Heart right ventricle (tissue), 16 donors: Measurements from ENCODE around the gene CIROP. TPM values are rescaled to one million over a fixed set of nuclear protein-coding genes. Genes with fewer than 3 reads are reported as not detected.

Experiments
- ATAC-seq, 8 donors: fragments of 200-7000 bp; cut with Tn5 transposase; one replicate each; pipeline ENCODE4 v1.9.1; 2020; ENCODE audit warnings: mild to moderate bottlenecking in 8 of 8, moderate library complexity in 8 of 8, moderate number of reproducible peaks in 1 of 8
- DNase-seq, 2 donors: peaks; one replicate each; pipeline ENCODE4 v3.0.0-alpha.2; 2020
- H3K27ac ChIP-seq, 10 donors: fragments of 200-600 bp; sonication (generic) in 2 of 10; one replicate each; pipeline versions ENCODE4 v1.5.0 to v1.8.0; 2020 to 2022; ENCODE audit warnings: mild to moderate bottlenecking in 3 of 10
- H3K27me3 ChIP-seq, 7 donors: fragments of 200-600 bp; one replicate each; pipeline ENCODE4 v1.8.0; 2021 to 2022; ENCODE audit warnings: mild to moderate bottlenecking in 2 of 7
- H3K36me3 ChIP-seq, 9 donors: fragments of 200-600 bp; sonication (generic) in 1 of 9; one replicate each; pipeline versions ENCODE4 v1.5.0 to v1.8.0; 2020 to 2022; ENCODE audit warnings: mild to moderate bottlenecking in 2 of 9
- H3K4me1 ChIP-seq, 9 donors: fragments of 200-600 bp; sonication (generic) in 1 of 9; one replicate each; pipeline versions ENCODE4 v1.5.0 to v1.8.0; 2020 to 2022; ENCODE audit warnings: mild to moderate bottlenecking in 4 of 9
- H3K4me3 ChIP-seq, 10 donors: fragments of 200-600 bp; sonication (generic) in 2 of 10; one replicate each; pipeline versions ENCODE4 v1.5.0 to v1.8.0; 2020 to 2022; ENCODE audit warnings: mild to moderate bottlenecking in 7 of 10, moderate library complexity in 2 of 10
- H3K9me3 ChIP-seq, 11 donors: fragments of 200-600 bp in 10 of 11; sonication (generic) in 2 of 11; one replicate each; pipeline versions ENCODE4 v1.5.0 to v1.8.0; 2013 to 2022; ENCODE audit warnings: mild to moderate bottlenecking in 2 of 11, control low read depth in 1 of 11, moderate library complexity in 1 of 11
- CTCF ChIP-seq, 9 donors: fragments of 200-600 bp; sonication (generic) in 2 of 9; IDR thresholded peaks; one replicate each; pipeline versions ENCODE4 v1.5.0 to v1.8.0; 2021 to 2022; ENCODE audit warnings: antibody characterized with exemption in 9 of 9, mild to moderate bottlenecking in 5 of 9, moderate library complexity in 1 of 9
- WGBS, 2 donors: extraction: QIAGEN DNeasy Blood & Tissue Kit; methylation state at CpG; one replicate each; pipeline ENCODE4 v1.1.7; 2013; ENCODE audit warnings: inconsistent platforms in 1 of 2; 5-methylcytosine and 5-hydroxymethylcytosine counted together
- intact Hi-C, 10 donors: fragments of 100-400 bp; cut with DNase I; formaldehyde crosslinking; loops; one replicate each; pipeline versions ENCODE4 v1.11.1 to v1.14.2; 2022
- polyA plus RNA-seq, 2 donors: library from polyadenylated mRNA; stranded (reverse); fragments of 200-250 nt; gene quantifications; one replicate each; pipeline ENCODE4 v1.2.3, GENCODE V29; 2013
- total RNA-seq, 10 donors: library from RNA; stranded (reverse); fragmentation: NEBNext Ultra II Directional in 3 of 10; extraction: Animal tissue kit (Norgen Biotek cat#: 25700) in 3 of 10; gene quantifications; one replicate each; pipeline versions ENCODE4 v1.2.1 to v1.2.4, GENCODE V29; 2021 to 2023
- donor health status: Arrhythmogenic right ventricular cardiomyopathy.
- donor health status: ischemic (EF 13 %, LVEDD 7.1; RV severe dilation, severe dysfunction).
- donor health status: healthy with polysubstance abuse.
- donor health status: DM: no; HTN: yes; CAD: no.
- donor health status: DM: no; HTN: no; CAD: no.
- donor health status: ischemic (EF 25% LVEDD 6.9; RV normal size, moderate dysfunction).
- donor health status: ischemic (EF 25% LVEDD 5.7; RV mildly dilated, moderate dysfunction).
- donor health status: healthy.
- donor health status: DM: yes; HTN: yes; CAD: no.
- donor health status: Ischemic cardiomyopathy.
- donor health status: ischemic (EF 35%, LVEDD 5.7; RV mildly dilated, moderate dysfunction).
- donor health status: nonischemic (EF 11% LVEDD 7.7; RV severe dilation, severe dysfunction).
- donor health status: DM: yes; HTN: yes; CAD: no.
- donor health status: PGD.
- donor health status: ischemic (EF 29% LVEDD 5.4; RV normal size, mild dysfunction).
- donor health status: nonischemic (EF 23%, LVEDD 6.1; RV moderate dilation, normal function).

Gene CIROP
- total and polyA plus RNA-seq, 12 donors, result not detected

- no peak overlapping the region for H3K4me3 ChIP-seq
- no peaks in the 10 kb centered on the region for H3K9me3 ChIP-seq
- peaks cover 0 to 33% (median 16%) of the 10 kb centered on the region in 9 donors for H3K36me3 ChIP-seq
- no peak overlapping the region for H3K27ac ChIP-seq
- WGBS, 2 donors, result 77 to 80% methylated on average over 7 of the region's 7 CpGs
- H3K27me3 ChIP-seq, result no peaks in the 10 kb centered on the region
- no peak for DNase-seq
- intact Hi-C loops, result loop anchor here in 1 of 10 donors (5.0 kb wide), 1 partner anchor 850 kb away; no protein-coding TSS in a partner anchor
- ATAC-seq, result no peak
- peaks cover 8 to 49% (median 38%) of the 10 kb centered on the region in 9 donors for H3K4me1 ChIP-seq
- TF ChIP-seq CTCF (IDR thresholded peaks at IDR 0.05), result no peak
These were observed 7.0 kb downstream of the CIROP start for GRCh38 chr14:23097786-23098185.

- peak; percentile 34 to 100 for DNase-seq
- WGBS, 2 donors, result 0% methylated on average over 46 of the region's 46 CpGs
- no peak for TF ChIP-seq CTCF (IDR thresholded peaks at IDR 0.05)
These were observed 9.3 kb downstream of the CIROP start, which contains the start of gene C14orf119 for GRCh38 chr14:23095196-23096108. TSS of gene C14orf119 (plus strand) at chr14:23095505. CDS start at chr14:23097659, 2,154 bp downstream.

GRCh38 chr14:23094666-23095195 is 10.1 kb downstream of the CIROP start, which contains the start of gene ACIN1:
TSS of gene ACIN1 (minus strand) at chr14:23095136. CDS start at chr14:23095112, 24 bp downstream.
- H3K27ac ChIP-seq, result peak within 1 kb of the TSS; percentile 92 to 99 (median 96)
- no peaks in the 10 kb centered on the region for H3K27me3 ChIP-seq
- H3K4me1 ChIP-seq, result peaks cover 8 to 67% (median 50%) of the 10 kb centered on the region in 9 donors
- H3K9me3 ChIP-seq, result no peaks in the 10 kb centered on the region
- H3K4me3 ChIP-seq, result peak within 1 kb of the TSS; percentile 66 to 97 (median 76)
- TF ChIP-seq CTCF (IDR thresholded peaks at IDR 0.05), result no peak
- peak; percentile 59 to 77 (median 66) for ATAC-seq
- H3K36me3 ChIP-seq, result peaks cover 0 to 63% (median 37%) of the 10 kb centered on the region in 9 donors
- 0% methylated on average over 55 of the region's 55 CpGs for WGBS, 2 donors
- peak; percentile 81 to 99 for DNase-seq
- intact Hi-C loops, result loop anchor here in 2 of 10 donors (1.0 to 5.0 kb wide), 3 partner anchors 23 to 853 kb away; no protein-coding TSS in a partner anchor

More at GRCh38 chr14:23095196-23096108, 9.3 kb downstream of the CIROP start, which contains the start of gene C14orf119:
- Histone ChIP-seq H3K27ac (peak within 1 kb of the TSS; percentile 92 to 99 (median 96)), H3K9me3 (no peaks in the 10 kb centered on the region), H3K4me1 (peaks cover 8 to 62% (median 49%) of the 10 kb centered on the region in 9 donors), H3K4me3 (peak within 1 kb of the TSS; percentile 66 to 97 (median 76)), H3K36me3 (peaks cover 0 to 56% (median 29%) of the 10 kb centered on the region in 9 donors), H3K27me3 (no peaks in the 10 kb centered on the region)
- intact Hi-C loops, result loop anchor here in 2 of 10 donors (2.0 to 5.0 kb wide), 2 partner anchors 25 to 852 kb away; no protein-coding TSS in a partner anchor
- peak; percentile 94 to 97 (median 96) for ATAC-seq
